ENCODE data around the gene UNC5B.

- TF ChIP-seq POLR2AphosphoS5 (IDR thresholded peaks at IDR 0.05; ENCODE audit: borderline replicate concordance, low read depth, low read length) (no peak), EZH2 (IDR thresholded peaks at IDR 0.05) (no peak), FOXP2 (optimal IDR thresholded peaks at IDR 0.05; ENCODE audit: control extremely low read depth, extremely low read length, insufficient read depth) (no peak)
Observed at GRCh38 chr10:71213761-71214440, 1.5 kb downstream of the UNC5B start.
